Fibroblast of lung (primary cell): ENCODE data around the gene C11orf52.

Experiments
- EZH2 ChIP-seq: IDR thresholded peaks from 2 replicates; pipeline ENCODE4 v1.5.1; 2012; ENCODE audit warnings: low read length, control low read depth, mild to moderate bottlenecking; ENCODE audit errors: missing control alignments
- TF ChIP-seq, protein P1 (sequence below), 2 donors: IDR thresholded peaks in 1 of 2; conservative IDR thresholded peaks in 1 of 2; 1 replicate in 1 of 2; 2 replicates in 1 of 2; pipeline ENCODE4 v1.5.1; 2011 to 2012; ENCODE audit warnings: low read length in 2 of 2, control low read depth in 1 of 2, inconsistent platforms in 1 of 2, low read depth in 1 of 2, mild to moderate bottlenecking in 1 of 2

DNA sequence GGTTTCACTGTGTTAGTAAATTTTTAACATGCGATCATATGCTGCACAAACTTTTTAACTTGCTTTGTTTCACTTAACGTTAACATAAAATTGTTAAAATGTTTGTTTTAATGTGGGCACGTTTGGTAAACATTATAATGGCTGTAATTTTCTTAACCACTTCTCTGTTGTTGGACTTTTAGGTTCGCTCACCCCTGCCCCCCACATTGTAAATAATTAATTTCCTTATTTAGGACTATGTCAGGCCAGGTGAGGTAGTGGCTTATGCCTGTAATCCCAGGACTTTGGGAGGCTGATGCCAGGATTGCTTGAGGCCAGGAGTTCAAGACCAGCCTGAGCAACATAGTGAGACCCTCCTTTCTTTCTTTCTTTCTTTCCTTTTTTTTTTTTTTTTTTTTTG, 11.8 kb downstream of the C11orf52 start:
- TF ChIP-seq, protein P1, sequence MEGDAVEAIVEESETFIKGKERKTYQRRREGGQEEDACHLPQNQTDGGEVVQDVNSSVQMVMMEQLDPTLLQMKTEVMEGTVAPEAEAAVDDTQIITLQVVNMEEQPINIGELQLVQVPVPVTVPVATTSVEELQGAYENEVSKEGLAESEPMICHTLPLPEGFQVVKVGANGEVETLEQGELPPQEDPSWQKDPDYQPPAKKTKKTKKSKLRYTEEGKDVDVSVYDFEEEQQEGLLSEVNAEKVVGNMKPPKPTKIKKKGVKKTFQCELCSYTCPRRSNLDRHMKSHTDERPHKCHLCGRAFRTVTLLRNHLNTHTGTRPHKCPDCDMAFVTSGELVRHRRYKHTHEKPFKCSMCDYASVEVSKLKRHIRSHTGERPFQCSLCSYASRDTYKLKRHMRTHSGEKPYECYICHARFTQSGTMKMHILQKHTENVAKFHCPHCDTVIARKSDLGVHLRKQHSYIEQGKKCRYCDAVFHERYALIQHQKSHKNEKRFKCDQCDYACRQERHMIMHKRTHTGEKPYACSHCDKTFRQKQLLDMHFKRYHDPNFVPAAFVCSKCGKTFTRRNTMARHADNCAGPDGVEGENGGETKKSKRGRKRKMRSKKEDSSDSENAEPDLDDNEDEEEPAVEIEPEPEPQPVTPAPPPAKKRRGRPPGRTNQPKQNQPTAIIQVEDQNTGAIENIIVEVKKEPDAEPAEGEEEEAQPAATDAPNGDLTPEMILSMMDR (conservative IDR thresholded peaks at IDR 0.05 in 1 of 2, IDR thresholded peaks at IDR 0.05 in 1 of 2; ENCODE audit: low read depth in 1 of 2, low read length in 2 of 2): no peak
- TF ChIP-seq EZH2: no peak
